ENCODE data around the gene SEPTIN3.

The SEPTIN3 gene

GRCh38 chr22:41975299-41976069 lies 6.2 kb downstream of the SEPTIN3 start:
- DNase-seq (ENCODE audit: low read depth in 2 of 2, low spot score in 1 of 2) = no peak

GRCh38 chr22:41976070-41976901 lies 7.0 kb downstream of the SEPTIN3 start:
- no peak for DNase-seq (ENCODE audit: low read depth in 2 of 2, low spot score in 1 of 2)

GRCh38 chr22:41976961-41977566 lies 7.8 kb downstream of the SEPTIN3 start:
- DNase-seq (ENCODE audit: low read depth in 2 of 2, low spot score in 1 of 2) = no peak

- no peak for DNase-seq (ENCODE audit: low read depth in 2 of 2, low spot score in 1 of 2)
Measured at GRCh38 chr22:41978732-41979131, 9.5 kb downstream of the SEPTIN3 start.

- DNase-seq (ENCODE audit: low read depth in 2 of 2, low spot score in 1 of 2) = no peak
Measured at GRCh38 chr22:41979423-41980250, 10.4 kb downstream of the SEPTIN3 start.

- no peak for DNase-seq (ENCODE audit: low read depth in 2 of 2, low spot score in 1 of 2)
Measured at GRCh38 chr22:41982865-41983264, 13.6 kb downstream of the SEPTIN3 start.

- DNase-seq (ENCODE audit: low read depth in 2 of 2, low spot score in 1 of 2) = no peak
Measured at GRCh38 chr22:41983513-41984405, 14.5 kb downstream of the SEPTIN3 start.

GRCh38 chr22:41987276-41987675 lies 18.0 kb downstream of the SEPTIN3 start:
- DNase-seq (ENCODE audit: low read depth in 2 of 2, low spot score in 1 of 2) = no peak

- no peak for DNase-seq (ENCODE audit: low read depth in 2 of 2, low spot score in 1 of 2)
Measured at GRCh38 chr22:41989246-41989645, 20.0 kb downstream of the SEPTIN3 start.

GRCh38 chr22:41991111-41991510 lies 21.9 kb downstream of the SEPTIN3 start:
- no peak for DNase-seq (ENCODE audit: low read depth in 2 of 2, low spot score in 1 of 2)

GRCh38 chr22:41992496-41992895 lies 23.3 kb downstream of the SEPTIN3 start:
- DNase-seq (ENCODE audit: low read depth in 2 of 2, low spot score in 1 of 2) = no peak

GRCh38 chr22:41995211-41995610 lies 26.0 kb downstream of the SEPTIN3 start:
- no peak for DNase-seq (ENCODE audit: low read depth in 2 of 2, low spot score in 1 of 2)

- DNase-seq (ENCODE audit: low read depth in 2 of 2, low spot score in 1 of 2) = no peak
Measured at GRCh38 chr22:41996826-41997225, 27.6 kb downstream of the SEPTIN3 start.

- peak; percentile 77 to 85 for DNase-seq (ENCODE audit: low read depth in 2 of 2, low spot score in 1 of 2)
Measured at GRCh38 chr22:41998361-41999261, 29.4 kb downstream of the SEPTIN3 start, which contains the start of gene WBP2NL. Gene WBP2NL (plus strand): TSS chr22:41998788. CDS start chr22:41998819, 31 bp downstream.

- DNase-seq (ENCODE audit: low read depth in 2 of 2, low spot score in 1 of 2) = no peak
Measured at GRCh38 chr22:42000466-42000865, 31.2 kb downstream of the SEPTIN3 start.

- DNase-seq (ENCODE audit: low read depth in 2 of 2, low spot score in 1 of 2) = no peak
Measured at GRCh38 chr22:42001121-42001520, 31.9 kb downstream of the SEPTIN3 start.

- no peak for DNase-seq (ENCODE audit: low read depth in 2 of 2, low spot score in 1 of 2)
Measured at GRCh38 chr22:42001706-42002105, 32.5 kb downstream of the SEPTIN3 start.

GRCh38 chr22:42007922-42008321 lies 38.7 kb downstream of the SEPTIN3 start:
- DNase-seq (ENCODE audit: low read depth in 2 of 2, low spot score in 1 of 2) = no peak

- no peak for DNase-seq (ENCODE audit: low read depth in 2 of 2, low spot score in 1 of 2)
Measured at GRCh38 chr22:42010778-42011177, 41.5 kb downstream of the SEPTIN3 start.
